ENCODE measurements around the gene LYST.

The LYST gene

GRCh38 chr1:235859789-235860188 lies 6.9 kb downstream of the LYST start:
- Histone ChIP-seq H3K4me2 (ENCODE audit: low read depth, low read length, poor library complexity, severe bottlenecking) (no peak overlapping the region), H3K4me3 (ENCODE audit: low read length, poor library complexity, severe bottlenecking) (no peak overlapping the region), H3K4me1 (ENCODE audit: insufficient read depth, low read length, poor library complexity, severe bottlenecking) (peaks cover 8% of the 10 kb centered on the region), H3K9me2 (replicated peaks; ENCODE audit: low read depth, low read length) (no peaks in the 10 kb centered on the region), H3K36me3 (ENCODE audit: insufficient read depth, low read length) (no peaks in the 10 kb centered on the region), H3K9ac (ENCODE audit: low read depth, low read length, poor library complexity, severe bottlenecking) (no peak overlapping the region), H3K9me3 (ENCODE audit: insufficient read depth, low read depth, low read length) (no peaks in the 10 kb centered on the region), H2AFZ (ENCODE audit: low read length) (no peak overlapping the region), H4K20me1 (ENCODE audit: insufficient read depth, low read length, poor library complexity, severe bottlenecking) (no peaks in the 10 kb centered on the region), H3K79me2 (ENCODE audit: insufficient read depth, low read length) (no peaks in the 10 kb centered on the region), H3K27me3 (ENCODE audit: insufficient read depth, low read length, poor library complexity, severe bottlenecking) (no peaks in the 10 kb centered on the region), H3F3A (ENCODE audit: low read depth) (no peaks in the 10 kb centered on the region; the same call in 1 of the 2 replicates)
- TF ChIP-seq EZH2phosphoT487 (IDR thresholded peaks at IDR 0.05; ENCODE audit: borderline replicate concordance): no peak
- no peak for TF ChIP-seq CTCF (conservative IDR thresholded peaks at IDR 0.05; ENCODE audit: low read length)

GRCh38 chr1:235858766-235859165 lies 7.9 kb downstream of the LYST start:
- H3K9ac ChIP-seq (ENCODE audit: low read depth, low read length, poor library complexity, severe bottlenecking): no peak overlapping the region
- H3K79me2 ChIP-seq (ENCODE audit: insufficient read depth, low read length): no peaks in the 10 kb centered on the region
- no peak overlapping the region for H2AFZ ChIP-seq (ENCODE audit: low read length)
- no peaks in the 10 kb centered on the region; the same call in 1 of the 2 replicates for H3F3A ChIP-seq (ENCODE audit: low read depth)
- no peak overlapping the region for H3K4me3 ChIP-seq (ENCODE audit: low read length, poor library complexity, severe bottlenecking)
- no peaks in the 10 kb centered on the region for H3K9me3 ChIP-seq (ENCODE audit: insufficient read depth, low read depth, low read length)
- H3K36me3 ChIP-seq (ENCODE audit: insufficient read depth, low read length): no peaks in the 10 kb centered on the region
- no peaks in the 10 kb centered on the region for H3K9me2 ChIP-seq (replicated peaks; ENCODE audit: low read depth, low read length)
- no peaks in the 10 kb centered on the region for H4K20me1 ChIP-seq (ENCODE audit: insufficient read depth, low read length, poor library complexity, severe bottlenecking)
- no peaks in the 10 kb centered on the region for H3K27me3 ChIP-seq (ENCODE audit: insufficient read depth, low read length, poor library complexity, severe bottlenecking)
- H3K4me2 ChIP-seq (ENCODE audit: low read depth, low read length, poor library complexity, severe bottlenecking): no peak overlapping the region
- H3K4me1 ChIP-seq (ENCODE audit: insufficient read depth, low read length, poor library complexity, severe bottlenecking): peaks cover 6% of the 10 kb centered on the region
- TF ChIP-seq EZH2phosphoT487 (IDR thresholded peaks at IDR 0.05; ENCODE audit: borderline replicate concordance) (no peak), CTCF (conservative IDR thresholded peaks at IDR 0.05; ENCODE audit: low read length) (no peak)

- Histone ChIP-seq H3K9me3 (ENCODE audit: insufficient read depth, low read depth, low read length) (no peaks in the 10 kb centered on the region), H4K20me1 (ENCODE audit: insufficient read depth, low read length, poor library complexity, severe bottlenecking) (no peaks in the 10 kb centered on the region), H3K9ac (ENCODE audit: low read depth, low read length, poor library complexity, severe bottlenecking) (no peak overlapping the region), H3K9me2 (replicated peaks; ENCODE audit: low read depth, low read length) (no peaks in the 10 kb centered on the region), H3F3A (ENCODE audit: low read depth) (no peaks in the 10 kb centered on the region; the same call in 1 of the 2 replicates), H3K27me3 (ENCODE audit: insufficient read depth, low read length, poor library complexity, severe bottlenecking) (no peaks in the 10 kb centered on the region), H3K4me1 (ENCODE audit: insufficient read depth, low read length, poor library complexity, severe bottlenecking) (peaks cover 6% of the 10 kb centered on the region), H2AFZ (ENCODE audit: low read length) (no peak overlapping the region), H3K79me2 (ENCODE audit: insufficient read depth, low read length) (no peaks in the 10 kb centered on the region), H3K36me3 (ENCODE audit: insufficient read depth, low read length) (no peaks in the 10 kb centered on the region), H3K4me3 (ENCODE audit: low read length, poor library complexity, severe bottlenecking) (no peak overlapping the region), H3K4me2 (ENCODE audit: low read depth, low read length, poor library complexity, severe bottlenecking) (no peak overlapping the region)
- no peak for TF ChIP-seq EZH2phosphoT487 (IDR thresholded peaks at IDR 0.05; ENCODE audit: borderline replicate concordance)
- TF ChIP-seq CTCF (conservative IDR thresholded peaks at IDR 0.05; ENCODE audit: low read length): no peak
Measured at GRCh38 chr1:235857756-235858155, 8.9 kb downstream of the LYST start.
